Measurements from ENCODE around the gene U2SURP. TPM values are rescaled to one million over a fixed set of nuclear protein-coding genes. Genes with fewer than 3 reads are reported as not detected.

U2SURP gene
- total and polyA plus RNA-seq, 4 donors, result 8.3 to 41.2 (median 30.3) TPM

- 69% methylated on average over 3 of the region's 3 CpGs for WGBS
Observed at GRCh38 chr3:143060906-143061305, 59.5 kb downstream of the U2SURP start.

More at GRCh38 chr3:143060906-143061305, 59.5 kb downstream of the U2SURP start:
- Histone ChIP-seq H3K4me3 (ENCODE audit: low read depth in 1 of 3, low read length in 3 of 3) (no peak overlapping the region), H3K4me1 (ENCODE audit: control insufficient read depth in 4 of 4, insufficient read depth in 4 of 4, low read length in 3 of 4) (peaks cover 0 to 8% (median 3%) of the 10 kb centered on the region in 4 donors), H3K27ac (ENCODE audit: low read depth in 1 of 2, low read length in 2 of 2) (peak overlapping the region; percentile 59 to 64), H3K36me3 (ENCODE audit: control insufficient read depth in 4 of 4, insufficient read depth in 3 of 4, low read depth in 1 of 4, low read length in 3 of 4) (peaks cover 0 to 9% (median 2%) of the 10 kb centered on the region in 4 donors), H3K27me3 (ENCODE audit: control insufficient read depth in 4 of 4, insufficient read depth in 4 of 4, low read length in 3 of 4) (no peaks in the 10 kb centered on the region), H3K9ac (ENCODE audit: low read depth in 1 of 2, low read length in 2 of 2) (no peak overlapping the region), H3K9me3 (ENCODE audit: control insufficient read depth in 4 of 4, low read length in 3 of 4) (no peaks in the 10 kb centered on the region)
- no peak for DNase-seq (ENCODE audit: low spot score)
- TF ChIP-seq ZBTB33 (IDR thresholded peaks at IDR 0.05) (no peak), FOXA2 (IDR thresholded peaks at IDR 0.05) (no peak), HNF4G (IDR thresholded peaks at IDR 0.05) (no peak), GABPA (IDR thresholded peaks at IDR 0.05 in 1 of 2, conservative IDR thresholded peaks at IDR 0.05 in 1 of 2) (no peak), FOXA1 (IDR thresholded peaks at IDR 0.05) (no peak), RXRA (IDR thresholded peaks at IDR 0.05) (peak in 1 of 2 donors; percentile 24), YY1 (IDR thresholded peaks at IDR 0.05) (peak; percentile 16), TAF1 (conservative IDR thresholded peaks at IDR 0.05) (no peak), NR2F2 (IDR thresholded peaks at IDR 0.05) (no peak), HNF4A (conservative IDR thresholded peaks at IDR 0.05) (peak; percentile 78 to 81), CTCF (IDR thresholded peaks at IDR 0.05; ENCODE audit: low read depth, low read length, missing input control) (no peak), MAX (IDR thresholded peaks at IDR 0.05) (no peak), REST (IDR thresholded peaks at IDR 0.05) (no peak), ATF3 (IDR thresholded peaks at IDR 0.05) (peak; percentile 17), EGR1 (IDR thresholded peaks at IDR 0.05; ENCODE audit: low read depth in 2 of 2) (no peak), SP1 (IDR thresholded peaks at IDR 0.05) (peak; percentile 15), JUND (IDR thresholded peaks at IDR 0.05) (peak in 1 of 2 donors; percentile 29), RAD21 (IDR thresholded peaks at IDR 0.05) (peak; percentile 24)

All from liver (tissue), 9 donors.